ENCODE data around the gene TBX5.

The TBX5 gene

DNA sequence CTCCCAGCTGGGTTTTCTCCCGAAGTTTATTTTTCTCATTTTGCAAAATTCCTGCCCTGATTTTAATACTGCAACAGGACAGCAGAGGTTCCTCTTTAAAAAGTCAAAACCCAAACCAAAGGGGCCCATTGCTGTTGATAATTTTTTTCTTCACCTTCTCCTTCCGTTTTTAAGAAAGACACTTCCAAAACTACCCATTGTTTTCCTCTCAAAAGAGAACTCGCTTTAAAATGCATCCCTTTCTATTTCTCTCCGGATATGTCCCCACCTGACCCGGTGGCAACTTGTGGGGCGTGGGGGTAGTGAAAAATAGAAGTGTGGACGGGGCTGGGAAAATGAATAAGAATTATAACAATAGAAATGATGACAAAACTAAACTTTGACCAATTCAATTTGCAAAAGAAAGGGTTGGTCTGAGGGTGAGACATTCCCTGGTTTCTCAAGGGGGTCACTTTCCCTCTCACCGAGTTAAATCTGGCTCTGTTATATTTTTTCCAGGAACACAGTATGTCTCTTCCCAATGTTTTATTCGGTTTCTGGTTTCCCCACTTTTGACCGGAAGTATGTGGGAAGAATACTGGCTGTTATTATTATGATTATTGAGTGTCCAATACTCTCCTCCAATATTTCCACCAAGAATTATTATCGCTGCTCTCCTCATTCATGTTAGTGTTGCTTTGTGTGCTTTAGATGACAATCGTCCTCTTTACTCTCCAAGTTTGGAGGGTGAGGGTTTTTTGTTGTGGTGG, 4.1 kb upstream of the TBX5 start:
- Histone ChIP-seq H2AFZ (ENCODE audit: low read depth, low read length) (no peak overlapping the region), H3K27ac (ENCODE audit: low read length) (no peak overlapping the region), H3K36me3 (ENCODE audit: insufficient read depth, low read length) (no peaks in the 10 kb centered on the region), H3K4me3 (ENCODE audit: low read depth in 1 of 2, low read length in 2 of 2) (no peak overlapping the region), H3K9ac (ENCODE audit: low read depth, low read length) (no peak overlapping the region), H3K27me3 (ENCODE audit: insufficient read depth, low read length, poor library complexity) (peaks cover 8% of the 10 kb centered on the region), H3K79me2 (ENCODE audit: insufficient read depth, low read length) (no peaks in the 10 kb centered on the region), H3K4me2 (ENCODE audit: insufficient read depth, low read length) (no peak overlapping the region), H3K4me1 (ENCODE audit: insufficient read depth, low read length) (no peaks in the 10 kb centered on the region), H4K20me1 (ENCODE audit: insufficient read depth, low read length) (no peaks in the 10 kb centered on the region), H3K9me3 (ENCODE audit: insufficient read depth, low read length, severe bottlenecking) (no peaks in the 10 kb centered on the region)
- no peak for TF ChIP-seq EZH2 (IDR thresholded peaks at IDR 0.05; ENCODE audit: borderline replicate concordance, low read depth, low read length, severe bottlenecking)
- DNase-seq (no peak), ATAC-seq (ENCODE audit: insufficient read depth, low read depth) (no peak)

DNA sequence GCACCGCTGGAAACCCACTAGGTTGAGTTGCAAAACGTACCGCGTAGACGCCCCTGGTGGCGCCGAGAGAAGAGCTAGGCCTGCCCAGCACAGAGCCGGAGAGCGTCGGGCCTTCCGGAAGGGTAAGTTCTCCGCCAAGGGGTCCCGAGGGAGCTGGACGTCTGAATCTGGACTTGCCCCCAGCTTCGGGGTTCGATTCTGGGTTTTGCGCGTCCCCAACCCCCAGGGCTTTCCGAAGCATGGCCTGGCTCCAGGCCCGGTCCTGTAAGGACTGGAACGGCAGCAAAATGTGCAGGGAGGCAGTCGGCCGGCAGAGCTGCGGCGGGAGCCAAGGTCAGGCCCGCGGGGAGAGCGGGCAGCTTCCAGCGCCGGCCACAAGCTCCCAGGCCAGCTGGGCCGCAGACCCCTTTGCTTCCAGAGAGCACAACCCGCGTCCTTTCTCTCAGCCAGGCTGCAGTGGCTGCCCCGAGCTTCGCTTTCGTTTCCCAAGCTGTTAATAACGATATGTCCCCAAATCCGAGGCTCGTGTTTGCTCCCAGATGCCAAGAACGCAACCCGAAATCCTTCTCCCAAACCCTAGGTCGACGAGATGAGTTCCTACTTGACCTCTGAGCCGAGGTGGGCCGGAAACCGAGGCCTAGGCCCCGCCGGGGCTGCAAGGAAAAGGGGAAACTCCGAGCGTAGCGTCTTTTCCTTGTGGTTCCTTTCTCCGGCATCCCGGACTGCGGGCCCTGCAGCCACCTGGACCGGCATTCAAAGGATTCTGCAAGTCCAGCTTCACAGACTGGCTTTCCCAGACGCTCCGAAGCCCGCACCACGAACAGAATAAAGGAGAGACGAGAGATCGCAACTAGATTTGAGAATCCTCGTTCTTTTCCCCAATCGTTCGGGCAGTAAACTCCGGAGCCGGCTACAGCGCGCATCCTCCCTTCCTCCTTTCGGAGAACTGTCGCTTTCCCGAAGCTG, 3.2 kb upstream of the TBX5 start:
- no peak overlapping the region for H2AFZ ChIP-seq (ENCODE audit: low read depth, low read length)
- no peaks in the 10 kb centered on the region for H3K4me1 ChIP-seq (ENCODE audit: insufficient read depth, low read length)
- no peaks in the 10 kb centered on the region for H3K79me2 ChIP-seq (ENCODE audit: insufficient read depth, low read length)
- no peaks in the 10 kb centered on the region for H3K36me3 ChIP-seq (ENCODE audit: insufficient read depth, low read length)
- H3K9ac ChIP-seq (ENCODE audit: low read depth, low read length) = no peak overlapping the region
- no peak overlapping the region for H3K4me2 ChIP-seq (ENCODE audit: insufficient read depth, low read length)
- H4K20me1 ChIP-seq (ENCODE audit: insufficient read depth, low read length) = no peaks in the 10 kb centered on the region
- H3K4me3 ChIP-seq (ENCODE audit: low read depth in 1 of 2, low read length in 2 of 2) = no peak overlapping the region
- TF ChIP-seq, protein P1, sequence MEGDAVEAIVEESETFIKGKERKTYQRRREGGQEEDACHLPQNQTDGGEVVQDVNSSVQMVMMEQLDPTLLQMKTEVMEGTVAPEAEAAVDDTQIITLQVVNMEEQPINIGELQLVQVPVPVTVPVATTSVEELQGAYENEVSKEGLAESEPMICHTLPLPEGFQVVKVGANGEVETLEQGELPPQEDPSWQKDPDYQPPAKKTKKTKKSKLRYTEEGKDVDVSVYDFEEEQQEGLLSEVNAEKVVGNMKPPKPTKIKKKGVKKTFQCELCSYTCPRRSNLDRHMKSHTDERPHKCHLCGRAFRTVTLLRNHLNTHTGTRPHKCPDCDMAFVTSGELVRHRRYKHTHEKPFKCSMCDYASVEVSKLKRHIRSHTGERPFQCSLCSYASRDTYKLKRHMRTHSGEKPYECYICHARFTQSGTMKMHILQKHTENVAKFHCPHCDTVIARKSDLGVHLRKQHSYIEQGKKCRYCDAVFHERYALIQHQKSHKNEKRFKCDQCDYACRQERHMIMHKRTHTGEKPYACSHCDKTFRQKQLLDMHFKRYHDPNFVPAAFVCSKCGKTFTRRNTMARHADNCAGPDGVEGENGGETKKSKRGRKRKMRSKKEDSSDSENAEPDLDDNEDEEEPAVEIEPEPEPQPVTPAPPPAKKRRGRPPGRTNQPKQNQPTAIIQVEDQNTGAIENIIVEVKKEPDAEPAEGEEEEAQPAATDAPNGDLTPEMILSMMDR (IDR thresholded peaks at IDR 0.05; ENCODE audit: borderline replicate concordance, extremely low read depth, low read length, poor library complexity, severe bottlenecking) = no peak
- no peak for TF ChIP-seq EZH2 (IDR thresholded peaks at IDR 0.05; ENCODE audit: borderline replicate concordance, low read depth, low read length, severe bottlenecking)
- peaks cover 4% of the 10 kb centered on the region for H3K27me3 ChIP-seq (ENCODE audit: insufficient read depth, low read length, poor library complexity)
- DNase-seq (no peak), ATAC-seq (ENCODE audit: insufficient read depth, low read depth) (no peak)
- H3K9me3 ChIP-seq (ENCODE audit: insufficient read depth, low read length, severe bottlenecking) = no peaks in the 10 kb centered on the region
- H3K27ac ChIP-seq (ENCODE audit: low read length) = no peak overlapping the region

DNA sequence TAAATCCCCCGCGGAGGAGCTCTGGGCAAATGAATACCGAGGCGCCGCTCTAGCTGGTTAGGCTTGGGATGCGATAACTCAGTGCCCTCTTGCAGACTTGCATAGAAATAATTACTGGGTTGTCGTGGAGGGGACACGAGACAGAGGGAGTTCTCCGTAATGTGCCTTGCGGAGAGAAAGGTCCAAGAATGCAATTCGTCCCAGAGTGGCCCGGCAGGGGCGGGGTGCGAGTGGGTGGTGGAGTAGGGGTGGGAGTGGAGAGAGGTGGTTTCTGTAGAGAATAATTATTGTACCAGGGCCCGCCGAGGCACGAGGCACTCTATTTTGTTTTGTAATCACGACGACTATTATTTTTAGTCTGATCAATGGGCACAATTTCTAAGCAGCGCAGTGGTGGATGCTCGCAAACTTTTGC, 2.5 kb upstream of the TBX5 start:
- no peak overlapping the region for H2AFZ ChIP-seq (ENCODE audit: low read depth, low read length)
- H3K79me2 ChIP-seq (ENCODE audit: insufficient read depth, low read length) = no peaks in the 10 kb centered on the region
- DNase-seq (no peak), ATAC-seq (ENCODE audit: insufficient read depth, low read depth) (no peak)
- H3K4me2 ChIP-seq (ENCODE audit: insufficient read depth, low read length) = no peak overlapping the region
- TF ChIP-seq EZH2 (IDR thresholded peaks at IDR 0.05; ENCODE audit: borderline replicate concordance, low read depth, low read length, severe bottlenecking) = no peak
- TF ChIP-seq, protein P1 (IDR thresholded peaks at IDR 0.05; ENCODE audit: borderline replicate concordance, extremely low read depth, low read length, poor library complexity, severe bottlenecking) = no peak
- no peaks in the 10 kb centered on the region for H4K20me1 ChIP-seq (ENCODE audit: insufficient read depth, low read length)
- H3K4me3 ChIP-seq (ENCODE audit: low read depth in 1 of 2, low read length in 2 of 2) = no peak overlapping the region
- peaks cover 4% of the 10 kb centered on the region for H3K27me3 ChIP-seq (ENCODE audit: insufficient read depth, low read length, poor library complexity)
- H3K9ac ChIP-seq (ENCODE audit: low read depth, low read length) = no peak overlapping the region
- no peak overlapping the region for H3K27ac ChIP-seq (ENCODE audit: low read length)
- H3K4me1 ChIP-seq (ENCODE audit: insufficient read depth, low read length) = no peaks in the 10 kb centered on the region
- no peaks in the 10 kb centered on the region for H3K36me3 ChIP-seq (ENCODE audit: insufficient read depth, low read length)
- no peaks in the 10 kb centered on the region for H3K9me3 ChIP-seq (ENCODE audit: insufficient read depth, low read length, severe bottlenecking)
